Stromal cell of bone marrow (primary cell): ENCODE data around the gene PLCE1.
A peak's percentile ranks its signal among the peaks of the same experiment; 100 is the strongest.
"Not testable (repeated sequence)": the region's sequence is repeated elsewhere in the genome, so short reads cannot be mapped to it uniquely, and the experiment has no call there.

Experiments used
- DNase-seq: peaks from one replicate; pipeline ENCODE4 v3.0.0-alpha.2; 2012; ENCODE audit warnings: low read depth

PLCE1 gene

DNA sequence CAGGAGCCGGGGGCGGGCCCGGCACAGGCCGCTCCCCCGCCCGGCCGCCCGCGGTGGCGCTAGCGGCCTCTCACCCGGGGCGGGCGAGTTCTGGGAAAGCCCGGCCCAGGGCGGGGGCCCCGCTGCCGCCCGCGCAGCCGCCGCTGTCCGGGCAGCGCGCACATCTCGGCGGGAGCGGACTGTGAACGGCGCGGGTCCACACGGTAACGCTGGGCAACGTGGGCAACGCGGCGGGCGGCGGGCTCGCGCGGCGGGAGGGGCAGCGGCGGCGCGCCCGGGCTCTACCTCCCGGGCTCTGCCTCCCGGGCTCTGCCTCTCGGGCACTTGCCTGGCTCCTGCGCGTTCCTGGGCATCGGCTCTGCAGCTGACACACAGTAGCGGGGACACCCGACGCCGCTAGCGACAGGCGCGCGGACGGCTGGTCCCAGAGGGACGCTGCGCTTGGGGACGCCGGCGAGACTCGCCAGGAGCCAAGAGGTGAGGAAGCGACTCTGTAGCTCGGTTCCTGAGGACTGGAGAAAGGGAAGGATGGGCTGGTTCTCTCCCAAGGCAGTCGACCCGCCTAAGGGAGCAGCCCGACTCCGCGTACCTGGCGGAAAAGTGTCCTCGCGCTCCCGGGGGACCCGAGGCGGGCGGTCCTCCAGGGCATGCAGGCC, at the start of gene PLCE1:
TSS of gene PLCE1 (plus strand) at position 150 of the 656 bp plus-strand sequence. CDS start 37,116 bp downstream, outside the sequence.
- peak; percentile 33 for DNase-seq

DNA sequence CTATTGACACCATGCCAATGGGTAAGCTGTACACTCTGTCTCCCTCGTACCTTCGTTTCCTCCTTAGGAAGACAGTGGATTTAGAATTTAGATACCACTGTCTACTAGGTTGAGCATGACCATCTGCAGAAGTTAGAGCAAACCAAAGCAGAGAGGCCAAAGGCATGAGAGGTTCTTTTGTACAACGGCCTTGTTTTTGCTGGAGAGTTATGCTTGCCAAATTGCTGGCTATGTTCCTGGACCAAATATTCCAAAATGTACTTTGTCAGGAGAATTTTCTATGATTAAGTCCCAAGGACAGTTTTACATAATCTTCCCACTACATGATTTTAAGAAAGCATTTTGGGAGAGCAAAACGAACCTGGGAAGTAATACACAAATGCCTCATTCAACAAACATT, 47.9 kb upstream of the PLCE1 start:
- DNase-seq = peak; percentile 60

DNA sequence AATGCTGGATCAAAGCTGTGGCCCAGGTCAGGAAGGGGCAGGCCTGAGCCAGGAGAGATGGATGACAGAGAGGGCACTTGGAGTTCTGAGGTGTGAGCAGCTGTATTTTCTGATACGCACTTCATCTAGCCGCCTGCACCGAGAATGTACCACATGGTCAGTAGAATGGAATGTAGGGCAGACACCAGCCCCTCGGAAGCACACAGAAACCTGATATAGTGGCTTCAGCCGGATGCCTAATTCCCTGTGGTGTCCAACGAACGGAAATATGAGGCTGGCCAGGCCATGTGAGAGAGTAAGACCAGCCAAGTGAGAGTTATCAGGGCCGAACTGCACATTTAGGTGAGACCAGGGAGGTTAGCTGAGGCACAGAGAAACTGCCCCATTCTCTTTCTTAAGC, 46.7 kb upstream of the PLCE1 start:
- DNase-seq = peak; percentile 60

DNA sequence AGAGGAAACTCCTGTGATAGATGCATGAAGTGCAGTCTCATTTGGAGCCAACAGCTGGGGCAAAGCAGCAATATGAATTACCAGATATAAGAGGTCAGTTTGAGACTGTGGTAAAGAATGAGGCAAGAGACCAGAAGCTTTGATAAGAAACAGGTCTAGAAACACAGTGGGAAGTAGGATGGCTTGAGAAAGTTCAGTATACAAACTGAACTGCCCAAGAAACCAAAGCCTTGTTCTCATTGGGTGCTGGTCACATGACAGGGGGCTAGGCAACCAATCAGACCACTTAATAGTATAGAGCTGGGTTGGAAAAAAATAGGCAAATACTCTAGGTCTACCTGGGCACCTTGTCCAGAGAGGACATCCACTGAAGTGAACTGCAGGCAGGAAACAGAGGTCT, 46.2 kb upstream of the PLCE1 start:
- no peak for DNase-seq

DNA sequence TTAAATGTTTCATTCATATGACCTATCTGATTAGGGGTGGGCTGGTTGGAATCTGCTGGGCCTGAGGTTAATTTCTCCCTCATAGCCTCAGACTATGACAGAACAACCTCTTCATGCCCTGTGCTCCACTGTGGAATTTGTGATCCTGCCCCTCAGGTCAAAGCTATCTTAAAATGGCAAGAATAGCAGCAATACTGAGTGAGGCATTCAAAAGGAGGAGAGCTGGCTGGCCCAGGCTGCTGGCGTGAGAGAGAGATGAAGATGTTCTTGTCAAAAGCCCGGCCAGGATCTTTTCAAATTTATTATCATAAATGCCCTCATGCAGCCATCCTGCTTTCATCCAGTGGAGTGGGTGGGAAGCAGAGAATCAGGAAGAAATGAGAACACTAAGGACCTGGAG, 41.8 kb upstream of the PLCE1 start:
- no peak for DNase-seq

DNA sequence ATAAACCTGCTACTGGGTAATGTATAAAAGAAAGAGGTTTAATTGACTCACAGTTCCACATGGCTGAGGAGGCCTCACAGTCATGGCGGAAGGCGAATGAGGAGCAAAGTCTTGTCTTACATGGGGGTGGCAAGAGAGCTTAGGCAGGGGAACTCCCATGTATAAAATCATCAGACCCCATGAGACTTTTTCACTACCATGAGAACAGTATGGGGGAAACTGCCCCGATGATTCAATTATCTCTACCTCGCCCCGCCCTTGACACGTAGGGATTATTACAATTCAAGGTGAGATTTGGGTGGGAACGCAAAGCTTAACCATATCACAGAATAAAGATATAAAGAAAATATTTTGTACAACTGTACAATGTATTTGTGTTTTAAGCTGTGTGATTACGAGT, 39.4 kb upstream of the PLCE1 start:
- DNase-seq = no peak

DNA sequence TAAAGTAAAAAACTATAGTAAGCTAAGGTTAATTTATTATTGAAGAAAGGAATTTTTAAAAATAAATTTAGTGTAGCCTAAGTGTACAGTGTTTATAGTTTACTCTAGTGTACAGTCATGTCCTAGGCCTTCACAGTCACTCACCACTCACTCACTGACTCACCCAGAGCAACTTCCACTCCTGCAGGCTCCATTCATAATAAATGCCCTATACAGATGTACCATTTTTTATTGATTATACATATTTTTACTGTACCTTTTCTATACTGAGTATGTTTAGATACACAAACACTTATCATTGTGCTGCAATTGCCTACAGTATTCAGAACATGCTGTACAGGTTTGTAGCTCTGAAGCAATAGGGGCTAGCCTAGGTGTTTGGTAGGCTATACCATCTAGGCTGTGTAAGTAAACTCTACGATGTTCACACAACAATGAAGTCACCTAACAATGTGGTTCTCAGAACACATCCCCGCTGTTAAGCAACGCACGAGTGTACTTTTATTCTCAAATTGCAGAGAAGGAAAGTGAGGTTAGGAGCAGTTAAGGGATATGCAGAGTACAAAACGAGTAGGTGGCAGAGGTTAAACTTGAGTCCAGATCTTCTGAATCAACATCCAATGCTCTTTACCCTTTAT, 38.9 kb upstream of the PLCE1 start:
- peak; percentile 23 for DNase-seq

DNA sequence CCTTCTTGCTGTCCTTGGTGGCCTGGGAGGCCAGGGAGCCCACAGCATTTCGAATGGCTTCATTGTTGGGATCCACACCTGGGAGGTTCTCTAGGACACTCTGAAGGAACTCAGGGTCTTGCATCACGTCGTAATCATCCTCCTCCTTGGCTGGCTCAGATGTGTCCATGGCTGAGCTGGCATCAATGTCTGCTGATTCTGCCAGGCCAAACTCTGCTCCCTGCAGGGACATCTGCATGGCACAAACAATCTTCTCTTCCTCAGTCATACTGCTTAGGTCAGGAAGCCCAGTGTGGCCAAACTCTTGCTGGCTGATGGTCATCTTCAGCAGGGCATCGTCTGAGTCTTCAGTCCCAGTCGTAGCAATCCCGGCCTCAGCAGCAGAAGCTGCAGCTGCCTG, 34.9 kb upstream of the PLCE1 start:
- DNase-seq = no peak

DNA sequence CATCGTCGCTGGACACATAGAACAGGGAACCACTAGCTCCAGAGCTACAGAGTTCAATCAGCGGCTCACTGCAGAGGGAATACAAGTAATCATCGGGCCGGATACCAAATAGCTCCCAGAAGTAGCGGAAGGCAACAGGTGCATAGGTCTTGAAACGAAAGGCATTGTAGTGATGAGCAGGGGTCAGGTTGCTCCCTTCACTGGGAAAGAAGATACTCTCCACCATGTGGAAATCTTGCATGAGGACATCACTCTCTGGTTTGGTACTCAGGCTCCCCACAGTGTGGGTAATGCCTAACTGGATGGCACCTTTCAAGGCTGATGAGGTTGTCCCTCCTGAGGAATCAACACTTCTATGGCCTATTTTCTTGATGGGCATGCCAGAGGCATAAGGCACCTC, 32.7 kb upstream of the PLCE1 start:
- DNase-seq = not testable (repeated sequence)

DNA sequence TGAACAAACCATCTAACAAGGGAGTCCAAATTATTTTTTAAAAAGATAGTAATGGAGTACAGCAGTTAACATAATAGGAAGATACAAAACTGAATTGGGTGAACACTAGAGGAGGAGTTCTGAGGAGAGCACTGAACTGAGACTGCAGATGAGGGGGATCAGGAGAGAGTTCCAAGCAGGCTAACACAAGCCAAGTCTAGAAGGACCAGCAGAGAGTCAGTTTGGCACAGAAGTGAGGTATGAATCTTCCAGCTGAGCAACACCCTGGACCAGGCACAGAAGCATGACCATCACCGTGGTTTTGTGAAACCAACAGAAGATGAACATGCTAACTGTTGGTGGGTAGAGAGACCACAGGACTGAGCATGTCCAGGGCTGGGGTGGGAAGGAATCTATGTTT, 30.8 kb upstream of the PLCE1 start:
- no peak for DNase-seq

DNA sequence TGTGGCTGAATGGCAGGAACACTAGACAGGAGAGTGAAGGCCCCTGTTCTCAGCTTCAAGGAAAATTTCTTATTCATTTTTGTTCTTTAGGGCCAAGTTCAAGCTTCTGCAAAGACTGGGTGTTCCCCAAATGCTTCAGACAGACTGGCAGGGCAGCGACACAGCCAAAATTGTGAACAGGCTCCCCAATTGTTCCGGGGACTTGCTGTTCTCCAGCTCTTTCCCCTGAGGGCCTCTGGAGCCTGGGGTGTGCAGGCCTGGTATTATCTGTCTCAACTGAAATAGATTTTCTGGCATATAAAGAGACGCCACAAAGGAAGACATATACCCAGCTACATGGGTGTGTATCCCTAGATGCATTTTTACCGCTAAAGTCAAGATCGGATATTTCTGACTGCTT, 30.3 kb upstream of the PLCE1 start:
- DNase-seq = no peak

DNA sequence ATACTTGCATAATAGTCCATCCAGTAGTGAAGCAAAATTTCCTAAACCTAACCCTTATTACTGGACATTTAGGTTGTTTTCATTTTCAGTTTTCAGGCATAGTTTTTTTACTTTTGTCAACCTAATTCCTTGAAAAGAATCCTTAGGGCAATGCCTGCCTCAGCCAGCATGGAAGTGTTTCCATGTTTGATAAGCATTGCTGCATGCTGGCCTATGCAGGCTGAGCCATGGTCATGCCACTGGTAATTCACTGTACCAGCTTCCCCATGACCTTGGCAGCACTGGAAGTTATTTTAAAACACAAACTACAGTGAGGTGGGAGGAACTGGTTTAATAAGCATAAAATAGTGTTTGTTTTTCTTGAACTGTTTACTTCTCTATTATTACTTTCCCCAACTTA, 27.8 kb upstream of the PLCE1 start:
- DNase-seq = no peak

DNA sequence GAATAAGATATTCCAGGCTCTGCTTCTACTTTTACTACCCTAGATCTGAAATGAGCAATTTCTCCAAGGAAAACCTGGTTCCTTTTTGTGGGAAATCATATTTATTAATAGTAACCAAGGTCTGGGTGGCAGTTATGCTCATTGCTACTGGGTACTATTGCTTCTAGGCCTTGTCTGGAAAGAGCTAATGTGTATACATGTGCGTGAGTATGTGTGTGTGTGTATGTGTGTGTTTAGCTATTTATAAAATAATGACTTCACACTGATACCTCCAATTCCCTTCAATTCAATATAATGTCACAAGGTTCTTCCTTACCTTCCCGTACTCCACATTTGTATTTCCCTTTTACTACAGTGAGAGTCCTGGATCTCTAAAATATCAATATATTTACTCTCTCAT, 26.0 kb upstream of the PLCE1 start:
- DNase-seq = no peak

DNA sequence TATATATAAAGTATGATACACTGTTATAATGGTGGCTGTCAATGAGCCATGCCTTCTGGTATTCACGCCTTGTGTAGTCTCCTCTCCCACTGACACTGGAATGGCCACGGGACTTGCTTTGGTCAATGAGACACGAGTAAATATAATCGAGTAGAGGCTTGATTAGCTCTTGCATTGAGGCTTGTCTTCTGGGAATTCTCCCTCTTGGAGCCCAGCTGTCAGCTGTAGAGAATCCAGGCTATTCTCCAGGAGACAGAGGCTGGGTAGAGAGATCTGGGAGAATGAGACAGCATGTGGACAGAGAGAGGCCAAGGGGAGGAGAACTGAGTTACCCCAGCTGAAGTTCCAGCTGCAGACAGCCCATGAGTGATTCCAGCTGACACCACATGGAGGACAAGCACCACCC, 25.2 kb upstream of the PLCE1 start:
- no peak for DNase-seq

DNA sequence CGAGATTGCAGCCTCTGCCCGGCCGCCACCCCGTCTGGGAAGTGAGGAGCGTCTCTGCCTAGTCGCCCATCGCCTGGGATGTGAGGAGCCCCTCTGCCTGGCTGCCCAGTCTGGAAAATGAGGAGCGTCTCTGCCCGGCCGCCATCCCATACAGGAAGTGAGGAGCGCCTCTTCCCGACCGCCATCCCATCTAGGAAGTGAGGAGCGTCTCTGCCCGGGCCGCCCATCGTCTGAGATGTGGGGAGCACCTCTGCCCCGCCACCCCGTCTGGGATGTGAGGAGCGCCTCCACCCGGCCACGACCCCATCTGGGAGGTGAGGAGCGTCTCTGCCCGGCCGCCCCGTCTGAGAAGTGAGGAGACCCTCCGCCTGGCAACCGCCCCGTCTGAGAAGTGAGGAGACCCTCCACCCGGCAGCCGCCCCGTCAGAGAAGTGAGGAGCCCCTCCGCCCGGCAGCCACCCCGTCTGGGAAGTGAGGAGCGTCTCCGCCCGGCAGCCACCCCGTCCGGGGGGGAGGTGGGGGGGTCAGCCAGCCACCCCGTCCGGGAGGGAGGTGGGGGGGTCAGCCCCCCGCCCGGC, 23.2 kb upstream of the PLCE1 start:
- DNase-seq = not testable (repeated sequence)

DNA sequence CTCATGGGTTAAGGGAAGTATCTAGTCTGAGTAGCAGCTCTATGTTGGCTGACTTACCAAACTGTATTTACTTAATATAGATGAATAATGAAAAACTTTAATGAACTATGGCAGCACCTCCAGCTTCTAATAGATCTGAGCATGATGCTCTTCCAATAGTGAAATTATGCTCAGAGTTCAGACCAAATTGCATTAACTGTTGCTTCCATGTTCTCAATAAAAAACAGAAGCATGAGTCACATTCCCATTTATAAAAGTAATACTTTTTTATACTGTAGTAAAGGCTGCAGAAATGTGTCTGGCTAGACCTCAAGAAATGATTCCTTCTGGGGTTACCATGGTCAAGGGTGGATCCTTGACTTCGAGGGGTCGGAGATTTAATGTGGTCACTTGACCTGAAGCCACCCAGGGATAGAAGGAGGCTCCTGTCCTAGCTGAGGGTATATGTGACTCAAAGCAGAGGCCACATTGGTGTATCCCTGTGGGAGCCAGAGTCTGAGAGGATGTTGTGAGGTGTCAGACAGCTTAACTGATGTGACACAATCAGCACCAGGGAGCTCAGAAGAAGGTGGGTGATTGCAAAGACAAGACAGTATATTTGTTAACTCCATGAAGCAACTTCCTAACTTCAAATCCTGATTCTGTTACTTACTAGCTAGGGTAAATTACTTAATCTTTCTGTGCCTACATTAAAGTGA, 19.8 kb upstream of the PLCE1 start:
- no peak for DNase-seq

DNA sequence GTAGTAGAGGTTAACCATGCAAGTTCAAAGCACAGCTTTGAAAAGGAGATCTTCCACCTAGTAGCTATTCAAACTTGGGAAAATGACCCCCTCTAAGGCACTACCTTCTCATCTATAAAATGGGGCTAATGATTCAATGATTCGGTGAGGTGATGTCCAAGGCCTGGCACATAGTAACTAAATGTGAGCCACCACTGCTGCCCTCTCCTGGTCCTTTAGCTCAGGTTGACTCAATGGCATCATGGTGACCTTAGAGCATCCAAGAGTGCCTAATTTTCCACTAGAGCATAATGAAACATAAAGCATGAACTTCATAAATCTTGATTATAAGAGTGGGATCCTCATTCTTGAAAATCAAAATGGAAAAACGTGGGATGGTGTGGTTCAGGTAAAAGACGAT, 16.3 kb upstream of the PLCE1 start:
- DNase-seq = no peak

DNA sequence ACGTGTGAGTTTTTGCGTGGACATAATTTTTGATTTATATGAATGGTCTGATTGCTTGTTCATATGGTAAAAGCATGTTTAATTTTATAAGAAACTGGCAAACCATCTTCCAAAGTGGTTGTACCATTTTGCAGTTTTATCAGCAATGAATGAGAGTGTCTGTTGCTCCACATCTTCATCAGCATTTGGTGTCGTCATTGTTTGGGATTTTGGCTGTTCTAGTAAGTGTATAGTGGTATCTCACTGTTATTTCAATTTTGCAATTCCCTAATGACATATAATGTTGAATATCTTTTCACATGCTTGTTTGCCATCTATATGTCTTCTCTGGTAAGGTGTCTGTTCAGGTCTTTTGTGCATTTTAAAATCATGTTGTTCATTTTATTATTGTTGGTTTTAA, 13.2 kb upstream of the PLCE1 start:
- DNase-seq = no peak

DNA sequence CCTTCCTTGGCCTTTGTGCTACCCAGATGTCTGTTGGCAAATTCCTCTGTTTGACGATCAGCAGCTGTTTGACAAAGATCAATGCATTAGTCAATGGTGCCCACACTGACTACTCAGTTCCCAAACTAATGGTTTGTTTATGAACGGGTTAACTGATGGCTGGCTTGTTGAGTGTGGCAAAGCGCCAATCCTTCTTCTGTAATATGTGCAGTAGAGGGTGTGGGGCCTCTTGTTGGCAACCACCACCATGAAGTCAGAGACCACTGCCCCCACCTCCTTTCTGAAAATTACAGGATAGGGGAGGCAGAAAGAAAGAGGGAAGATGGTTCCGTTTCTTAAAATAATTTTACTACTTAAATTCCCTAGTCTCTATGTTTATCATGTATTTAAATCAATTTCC, 2.6 kb upstream of the PLCE1 start:
- DNase-seq = no peak

DNA sequence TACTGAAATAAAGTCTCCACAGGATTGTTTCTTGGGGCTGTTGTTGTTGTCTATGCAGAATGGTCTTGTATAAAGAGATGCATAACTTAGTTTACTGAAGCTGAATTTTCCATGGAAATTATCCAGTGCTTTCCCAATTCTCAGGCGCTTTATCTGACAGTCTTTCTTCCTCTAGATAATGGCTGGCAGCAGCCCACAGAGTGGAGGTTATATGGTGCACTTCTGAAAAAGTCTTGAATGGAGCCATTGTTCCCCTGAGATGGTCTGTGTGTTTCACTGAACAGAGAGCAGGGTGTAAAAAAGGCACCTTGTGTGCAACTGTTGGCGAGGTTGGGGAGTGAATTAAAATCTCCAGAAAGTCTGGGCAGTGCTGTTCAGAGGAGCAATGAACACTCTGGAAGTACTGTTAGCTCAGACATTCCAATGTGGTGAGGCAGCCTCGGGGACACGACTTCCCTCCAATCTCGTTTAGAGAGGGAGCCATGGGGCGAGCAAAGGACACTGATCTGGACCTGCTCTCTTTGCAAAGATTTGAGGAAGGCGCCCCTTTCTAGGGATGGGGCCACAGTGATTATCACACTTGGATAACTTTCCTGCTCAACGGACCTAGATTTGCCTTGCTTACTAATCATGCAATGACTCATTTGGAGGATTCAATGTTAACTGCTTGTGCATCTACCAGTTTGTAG, 2.0 kb upstream of the PLCE1 start:
- DNase-seq = peak; percentile 59

DNA sequence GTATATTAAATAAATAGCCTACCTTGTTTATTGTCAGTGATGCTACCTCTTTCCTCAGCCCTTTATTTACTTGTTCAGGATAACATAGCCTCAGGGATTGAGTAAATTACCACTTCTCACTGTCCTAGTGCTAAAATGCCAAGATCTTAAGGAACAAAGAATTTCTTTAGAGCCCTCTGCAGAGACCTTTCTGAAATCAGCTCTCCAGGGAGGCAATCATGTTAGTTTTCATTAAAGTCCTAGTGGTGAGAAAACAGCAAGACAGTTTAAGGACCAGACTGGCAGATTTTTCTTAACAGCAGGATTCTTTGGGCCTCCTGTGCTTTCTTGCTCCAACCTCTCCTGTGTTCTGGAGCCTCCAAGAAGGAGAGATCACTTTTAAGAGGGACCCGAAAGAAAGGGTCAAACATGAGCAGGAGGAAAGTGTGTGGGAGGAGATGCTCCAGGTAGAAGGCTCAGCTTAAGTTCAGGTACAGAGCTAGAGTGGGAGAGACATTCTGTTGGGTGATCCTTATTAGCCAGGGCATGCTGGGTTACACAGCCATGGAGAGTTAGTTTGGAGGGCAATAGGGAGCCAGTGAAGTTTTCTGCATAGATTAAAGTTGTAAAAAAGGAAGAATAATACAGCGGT, 1.2 kb upstream of the PLCE1 start:
- no peak for DNase-seq

DNA sequence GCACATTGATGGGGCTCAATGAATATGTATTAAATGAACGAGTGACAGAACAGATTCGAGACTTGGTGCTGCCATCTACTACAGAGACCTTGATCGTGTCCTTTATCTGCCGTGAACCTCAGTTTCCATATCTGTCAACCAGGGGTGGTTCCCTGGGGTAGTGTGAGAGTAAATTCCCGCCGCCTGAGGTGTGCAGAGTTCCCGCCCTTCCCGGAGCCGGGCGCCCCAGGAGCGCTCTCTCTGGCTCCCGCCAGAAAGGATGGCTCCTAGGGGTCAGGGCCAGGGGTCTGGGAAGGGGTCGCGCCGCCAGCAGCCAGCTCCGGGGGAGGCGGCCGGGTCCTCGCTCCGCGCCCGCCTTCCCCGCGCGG, 333 bp upstream of the PLCE1 start:
- DNase-seq = no peak
